DMS114 treated with DMSO at 0.1 percent for 48 hours (cell line): ENCODE measurements around the gene ZFX.
A peak's percentile ranks its signal among the peaks of the same experiment; 100 is the strongest.

Source experiments
- DNase-seq: peaks from one replicate; lab custom pipeline; 2025; ENCODE audit not compliant: unreplicated experiment; lab: John Stamatoyannopoulos, UW

ZFX gene

DNA sequence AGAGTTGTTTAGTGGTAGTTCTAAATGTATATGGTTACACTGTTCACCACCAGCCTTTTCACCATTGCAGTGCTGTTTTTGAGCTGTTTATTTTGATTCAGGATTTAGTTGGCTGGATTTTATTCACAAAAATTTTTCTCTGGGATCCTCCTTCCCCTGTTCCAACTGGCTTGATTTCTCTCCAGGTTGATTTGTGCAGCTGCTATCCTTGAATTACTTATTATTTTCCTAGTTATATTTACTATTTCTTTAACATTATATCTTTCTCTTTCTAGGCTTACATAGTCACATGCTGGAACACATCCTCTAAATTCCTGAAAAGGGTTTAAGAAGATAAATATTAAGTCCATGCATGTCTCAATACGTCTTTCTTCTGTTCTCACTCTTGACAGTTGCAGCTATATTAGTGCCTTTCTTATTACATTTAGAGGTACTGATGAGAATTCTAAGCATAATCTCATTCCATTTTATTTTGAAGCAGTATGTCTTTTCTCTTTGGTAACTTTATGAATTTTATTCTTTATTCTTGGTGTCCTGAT, 82.2 kb downstream of the ZFX start:
- no peak for DNase-seq

DNA sequence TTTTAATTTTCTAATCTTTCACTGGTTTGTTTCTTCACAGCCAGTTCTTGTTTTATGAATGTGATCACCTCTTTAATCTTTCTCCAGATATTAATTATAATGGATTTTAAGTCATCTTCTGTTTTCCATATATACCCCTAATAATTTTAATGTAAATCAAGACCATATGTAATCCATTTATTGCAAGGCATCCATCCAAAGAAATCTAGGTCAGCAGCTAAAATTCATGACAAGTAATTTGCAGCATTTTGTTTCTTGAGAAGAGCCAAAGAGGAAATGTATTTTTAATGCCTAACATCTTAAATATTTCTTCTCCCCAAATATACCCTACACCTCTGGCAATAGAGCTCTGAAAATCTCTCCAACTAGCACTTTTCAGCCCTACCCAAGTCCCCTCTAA, 83.3 kb downstream of the ZFX start:
- no peak for DNase-seq

DNA sequence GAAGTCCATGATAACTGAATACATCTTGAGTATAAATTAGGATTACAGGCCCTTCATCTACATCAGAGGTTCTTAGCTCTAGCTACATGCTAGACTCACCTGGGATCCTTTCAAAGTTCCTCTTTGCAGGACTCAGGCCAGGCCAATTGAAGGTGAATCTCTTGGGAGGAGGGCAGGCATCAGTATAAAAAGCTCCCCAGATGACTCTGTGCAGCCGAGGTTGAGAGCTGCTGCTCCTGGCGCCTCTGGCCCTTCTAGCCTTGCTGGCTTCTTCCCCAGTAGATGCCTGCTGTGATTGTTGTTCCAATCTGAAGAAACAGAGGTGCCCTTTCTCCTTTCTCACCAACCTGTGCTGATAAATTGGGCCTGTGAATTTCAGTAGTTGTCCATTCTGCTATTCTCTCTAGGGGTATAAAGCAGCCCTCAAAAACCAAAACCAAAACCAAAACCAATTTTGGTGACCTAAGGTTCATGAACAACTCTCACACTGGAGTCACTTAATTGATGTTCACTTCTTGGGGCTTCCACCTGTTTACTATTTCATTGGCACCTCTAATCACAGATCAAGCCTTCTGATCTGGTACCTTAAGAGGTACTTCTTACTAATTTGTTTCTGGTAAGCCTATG, 85.7 kb downstream of the ZFX start:
- no peak for DNase-seq

DNA sequence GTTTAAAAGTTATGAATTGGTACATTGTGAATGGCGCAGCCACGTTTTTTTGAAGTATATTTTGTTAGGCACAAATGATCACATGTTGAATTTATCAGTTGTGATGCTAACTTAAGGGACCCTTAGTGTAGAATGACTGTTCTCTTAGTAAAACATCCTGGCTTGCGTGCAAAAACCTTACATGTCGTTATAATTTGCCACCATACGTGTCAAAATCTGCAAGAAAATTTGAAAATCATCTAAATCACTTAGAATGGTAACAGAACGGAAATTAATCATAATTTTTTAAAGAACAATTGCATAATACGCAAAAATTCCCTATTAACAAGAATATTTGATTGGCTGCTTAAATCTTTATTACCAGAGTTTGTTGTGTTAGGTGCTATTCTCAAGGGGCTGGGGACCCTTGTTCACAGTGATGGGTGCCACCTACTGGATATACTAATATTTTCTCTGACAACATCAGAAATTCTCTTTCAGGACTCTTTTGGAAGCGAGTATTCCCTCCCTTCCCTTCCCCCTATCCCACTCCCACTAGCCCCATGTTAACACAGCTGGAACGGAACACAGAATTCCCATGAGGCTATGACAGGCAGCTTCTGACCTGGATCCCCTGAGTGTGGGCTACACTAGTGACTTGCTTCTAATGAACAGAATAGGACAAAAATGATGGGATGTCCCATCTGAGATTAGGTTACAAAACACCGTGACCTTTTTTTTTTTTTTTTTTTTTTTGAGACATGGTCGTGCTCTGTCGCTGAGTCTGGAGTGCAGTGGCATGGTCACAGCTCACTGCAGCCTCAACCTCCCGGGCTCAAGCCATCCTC, 92.5 kb downstream of the ZFX start:
- peak; percentile 44 for DNase-seq

DNA sequence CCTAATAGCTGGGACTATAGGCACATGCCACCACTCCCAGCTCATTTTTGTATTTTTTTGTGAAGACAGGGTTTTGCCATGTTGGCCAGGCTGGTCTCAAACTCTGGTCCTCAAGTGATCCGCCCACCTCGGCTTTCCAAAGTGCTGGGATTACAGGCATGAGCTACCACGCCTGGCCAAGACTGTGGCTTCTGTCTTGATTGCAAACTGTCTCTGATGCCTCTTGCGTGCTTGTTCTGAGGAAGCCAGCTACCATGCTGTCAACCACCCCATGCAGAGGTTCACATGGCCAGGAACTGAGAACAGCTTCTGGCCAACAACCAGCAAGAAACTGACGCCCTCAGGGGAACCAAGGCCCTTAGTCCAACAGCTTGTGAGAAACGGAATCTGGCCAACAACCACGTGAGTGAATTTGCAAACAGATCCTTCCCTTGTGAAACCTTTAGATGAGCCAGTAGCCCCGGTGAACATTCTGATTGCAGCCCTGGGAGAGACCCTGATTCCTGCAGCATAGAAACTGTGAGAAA, 93.2 kb downstream of the ZFX start:
- DNase-seq = no peak

DNA sequence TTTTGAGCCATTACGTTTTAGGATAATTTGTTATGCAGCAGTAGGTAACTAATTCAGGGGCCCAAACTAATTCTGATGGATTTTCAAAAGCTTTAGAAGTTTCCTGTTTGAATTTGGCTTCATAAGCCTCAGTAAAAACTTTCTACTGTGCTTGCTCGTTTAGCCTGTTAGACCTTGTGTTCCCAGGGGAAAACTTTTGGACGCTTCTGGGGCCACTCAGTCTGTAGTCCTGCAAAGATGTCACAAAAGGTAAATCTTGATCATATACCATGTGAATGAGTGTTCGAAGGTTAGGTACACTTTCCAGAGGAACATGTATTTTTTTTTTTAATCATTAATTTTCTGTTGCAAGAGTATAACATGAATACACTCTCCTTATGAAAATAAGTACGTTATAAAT, 93.7 kb downstream of the ZFX start:
- no peak for DNase-seq

DNA sequence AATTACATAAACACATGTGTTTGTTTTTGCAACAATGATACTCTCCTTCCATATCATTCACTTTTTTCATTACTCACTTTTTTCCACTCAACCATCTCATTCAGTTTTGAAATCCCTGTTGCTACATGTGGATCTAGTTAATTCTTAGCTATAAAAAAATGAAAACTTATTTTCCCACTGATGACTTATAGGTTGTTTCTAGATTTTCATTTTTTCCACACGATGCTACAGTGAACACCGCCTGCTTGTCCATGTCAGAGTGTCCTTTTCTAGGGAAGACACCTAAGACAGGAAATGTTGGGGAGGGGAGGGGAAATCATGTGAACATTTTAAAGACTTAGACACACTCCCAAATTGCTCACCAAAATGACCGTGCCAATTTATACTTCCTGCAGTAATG, 94.2 kb downstream of the ZFX start:
- DNase-seq = no peak

DNA sequence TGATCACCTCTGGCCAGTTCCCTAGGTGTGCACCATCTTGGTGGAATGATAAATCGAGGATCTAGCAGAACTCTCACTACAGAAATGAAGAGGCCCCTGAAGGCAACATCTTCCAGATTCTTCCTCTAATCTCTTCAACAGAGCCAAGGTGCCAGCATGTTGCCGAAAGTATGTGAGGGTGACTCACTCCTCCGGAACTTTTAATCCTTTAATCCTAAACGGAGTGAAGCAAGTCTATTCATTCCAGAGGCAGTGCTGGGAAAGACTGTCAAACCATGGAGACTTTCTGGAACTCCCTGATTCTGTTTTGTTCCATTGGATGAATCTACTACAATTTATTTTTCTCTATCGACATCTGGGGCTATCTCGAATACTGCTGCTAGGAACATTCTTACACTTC, 95.7 kb downstream of the ZFX start:
- DNase-seq = no peak

DNA sequence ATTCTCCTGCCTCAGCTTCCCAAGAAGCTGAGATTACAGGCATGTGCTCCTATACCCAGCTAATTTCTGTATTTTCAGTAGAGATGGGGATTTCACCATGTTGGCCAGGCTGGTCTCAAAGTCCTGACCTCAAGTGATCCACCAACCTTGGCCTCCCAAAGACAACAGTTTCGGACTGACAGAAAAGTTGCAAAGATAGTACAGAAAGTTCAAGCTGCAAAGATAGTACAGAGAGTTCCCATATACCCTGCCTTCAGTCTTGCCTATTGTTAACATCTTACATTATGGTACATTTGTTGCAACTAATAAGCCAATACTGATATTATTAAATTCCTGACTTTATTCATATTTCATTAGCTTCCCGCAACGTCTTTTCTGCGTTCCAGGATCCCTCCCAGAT, 98.5 kb downstream of the ZFX start:
- no peak for DNase-seq

DNA sequence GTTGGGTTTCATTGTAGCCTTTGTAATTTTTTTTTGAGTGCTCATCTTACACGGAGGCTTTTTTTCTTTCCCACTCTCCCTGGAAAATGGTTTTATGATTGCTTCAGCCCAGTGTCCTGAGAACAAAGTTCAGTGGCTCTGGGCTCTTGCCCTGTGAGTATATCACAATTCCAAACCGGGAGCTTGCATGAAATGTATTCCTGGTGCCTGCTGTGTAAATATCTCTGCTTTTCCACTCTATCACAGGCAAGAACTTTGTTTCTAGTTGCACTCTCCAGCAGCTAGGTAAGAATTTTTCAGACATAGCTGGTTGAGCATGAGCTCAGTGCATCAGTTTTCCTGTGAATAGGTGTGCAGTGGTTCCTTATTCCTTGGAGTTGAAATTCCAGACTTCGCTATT, 103.5 kb downstream of the ZFX start:
- no peak for DNase-seq

DNA sequence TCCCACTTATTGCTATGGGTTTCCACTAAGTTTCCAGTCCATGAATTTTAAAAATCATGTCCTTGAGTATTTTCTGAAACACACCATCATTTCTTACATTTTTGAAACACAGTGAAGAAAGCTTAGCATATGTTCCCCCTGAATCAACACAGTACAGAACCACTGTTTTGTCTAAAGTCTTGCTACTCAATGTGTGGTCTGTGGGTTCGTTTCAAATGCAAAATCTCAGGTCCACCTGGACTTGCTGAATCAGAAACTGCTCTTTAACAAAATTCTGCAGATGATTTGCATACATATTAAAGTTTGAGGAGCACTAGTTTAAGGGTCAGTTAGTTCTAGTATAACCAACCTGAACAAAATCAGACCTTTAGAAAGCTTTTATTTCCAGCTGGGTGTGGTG, 103.9 kb downstream of the ZFX start:
- no peak for DNase-seq

DNA sequence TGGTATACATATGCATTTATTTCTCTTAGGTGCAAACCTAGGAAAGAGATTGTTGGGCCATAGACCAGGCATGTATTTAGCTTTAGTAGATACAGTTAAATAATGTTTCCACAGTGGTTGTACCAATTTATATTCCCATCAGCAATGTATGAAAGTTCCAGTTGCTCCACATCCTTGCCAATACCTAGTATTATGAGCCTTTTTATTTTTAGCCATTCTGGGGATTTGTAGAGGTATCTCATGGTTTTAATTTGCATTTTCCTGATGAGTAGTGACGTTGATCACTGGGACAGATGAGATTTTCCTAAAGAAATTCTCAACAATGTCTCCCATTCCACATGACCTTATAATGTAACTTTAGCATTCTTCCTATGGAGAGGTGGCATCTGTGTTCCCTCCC, 107.5 kb downstream of the ZFX start:
- DNase-seq = no peak

DNA sequence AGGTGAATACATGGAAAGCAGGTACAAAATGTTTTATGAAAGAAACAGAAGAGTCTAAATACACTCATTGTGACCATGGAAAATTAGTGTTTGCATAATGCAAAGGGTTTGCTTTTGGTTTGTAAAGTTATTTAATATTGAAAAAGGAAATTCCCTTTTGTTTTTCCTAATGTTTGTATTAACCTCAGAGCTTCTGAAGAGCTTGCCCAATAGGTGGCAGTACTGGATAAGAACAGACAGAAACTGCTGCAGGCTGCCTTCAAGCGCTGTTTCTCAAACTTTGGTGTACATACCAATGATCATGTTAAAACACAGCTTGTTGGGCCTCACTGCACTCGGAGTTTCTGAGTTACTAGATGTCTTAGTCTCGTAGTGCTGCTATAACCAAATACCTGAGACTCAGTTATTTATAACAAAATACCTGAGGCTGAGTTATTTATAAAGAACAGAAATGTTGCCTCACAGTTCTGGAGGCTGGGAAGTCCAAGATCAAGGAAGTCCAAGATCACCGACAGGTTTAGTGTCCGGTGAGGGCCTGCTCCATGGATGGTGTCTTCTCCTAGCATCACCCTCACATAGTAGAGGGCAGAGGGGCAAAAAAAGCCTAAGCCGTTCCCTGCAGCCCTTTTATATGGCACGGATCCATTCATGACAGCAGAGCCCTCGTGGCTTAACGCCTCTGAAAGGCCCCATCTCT, 110.2 kb downstream of the ZFX start:
- DNase-seq = peak; percentile 38

DNA sequence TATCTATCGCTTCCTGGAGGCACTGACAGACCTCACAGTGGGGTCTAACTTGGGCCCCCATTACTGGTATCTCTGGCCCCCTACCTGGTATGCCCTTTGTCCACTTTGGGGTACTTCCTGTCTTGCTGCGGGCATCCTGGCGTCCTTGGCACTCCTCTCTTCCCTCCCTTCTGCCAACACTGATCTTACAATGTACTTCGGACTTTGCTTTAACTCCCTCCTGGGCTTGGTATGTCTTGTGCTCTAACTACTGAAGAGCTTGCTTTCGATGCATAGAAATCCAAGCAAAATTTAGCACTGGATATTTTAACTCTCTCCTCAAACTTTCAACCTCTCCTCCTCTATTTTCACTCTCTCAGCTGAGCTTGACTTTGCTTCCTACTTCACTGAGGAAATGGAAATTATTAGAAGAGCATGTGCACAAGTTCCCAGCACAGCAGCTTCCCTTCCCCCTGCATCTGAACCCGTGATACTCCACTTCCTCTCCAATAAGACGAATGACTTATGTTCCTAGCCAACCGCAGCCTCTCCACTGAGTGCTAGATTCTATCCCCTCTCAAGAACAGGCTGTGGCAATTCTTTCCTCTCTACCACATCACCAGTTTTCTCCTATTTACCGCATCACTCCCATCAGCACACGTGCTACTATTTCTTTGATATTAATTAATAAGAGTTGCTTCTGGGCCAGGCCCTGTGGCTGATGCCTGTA, 111.5 kb downstream of the ZFX start:
- no peak for DNase-seq

DNA sequence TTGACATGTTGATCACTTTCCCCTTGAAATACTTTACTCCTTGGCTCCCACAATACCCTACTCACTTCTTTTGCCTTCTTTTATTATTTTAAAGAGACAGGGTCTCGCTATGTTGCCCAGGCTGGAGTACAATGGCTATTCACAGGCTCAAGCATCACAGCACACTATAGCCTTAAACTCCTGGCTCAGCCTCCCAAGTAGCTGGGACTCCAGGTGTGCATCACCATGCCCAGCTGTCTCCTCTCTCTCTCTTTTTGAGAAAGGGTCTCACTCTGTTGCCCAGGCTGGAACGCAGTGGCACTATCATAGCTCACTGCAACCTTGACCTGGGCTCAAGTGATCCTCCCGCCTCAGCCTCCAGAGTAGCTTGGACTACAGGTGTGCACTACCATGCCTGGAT, 112.8 kb downstream of the ZFX start:
- no peak for DNase-seq

DNA sequence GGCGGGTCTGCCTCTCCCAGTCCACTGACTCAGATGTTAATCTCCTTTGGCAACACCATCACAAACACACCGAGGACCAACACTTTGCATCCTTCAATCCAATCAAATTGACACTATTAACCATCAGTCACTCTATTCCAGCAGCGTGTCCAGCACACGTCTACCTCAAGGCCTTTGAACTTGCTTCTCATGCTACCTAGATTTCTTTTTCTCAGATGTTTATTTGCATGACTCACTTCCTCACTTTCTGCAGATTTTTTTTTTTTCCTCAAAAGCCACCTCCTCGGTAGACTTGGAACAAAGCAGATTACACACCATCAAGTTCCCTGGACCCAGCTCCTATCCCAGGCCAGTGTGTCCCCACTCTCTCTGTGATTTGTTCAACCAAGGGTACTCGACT, 114.9 kb downstream of the ZFX start:
- DNase-seq = no peak
